Measurements from ENCODE around the gene GYG1.

The GYG1 gene

GRCh38 chr3:149016242-149016641, 24.9 kb downstream of the GYG1 start:
- Histone ChIP-seq H2AFZ (ENCODE audit: low read length) (no peak overlapping the region), H3K9me3 (ENCODE audit: low read length) (no peaks in the 10 kb centered on the region), H3K79me2 (ENCODE audit: insufficient read depth, low read length) (no peaks in the 10 kb centered on the region), H3K36me3 (ENCODE audit: insufficient read depth, low read length) (peaks cover 69% of the 10 kb centered on the region), H3F3A (ENCODE audit: insufficient read depth, low read length) (no peaks in the 10 kb centered on the region), H3K27me3 (ENCODE audit: insufficient read depth, low read length) (no peaks in the 10 kb centered on the region), H3K4me1 (ENCODE audit: insufficient read depth, low read length, severe bottlenecking) (no peaks in the 10 kb centered on the region), H3K27ac (ENCODE audit: low read depth, low read length, poor library complexity, severe bottlenecking) (no peak overlapping the region), H3K4me3 (ENCODE audit: low read depth, low read length, poor library complexity, severe bottlenecking) (no peak overlapping the region), H4K20me1 (ENCODE audit: insufficient read depth, low read length) (no peaks in the 10 kb centered on the region), H3K9me2 (ENCODE audit: low read depth, low read length) (no peaks in the 10 kb centered on the region), H3K9ac (ENCODE audit: low read length) (no peak overlapping the region), H3K4me2 (ENCODE audit: low read length) (no peak overlapping the region)
- TF ChIP-seq EZH2 (IDR thresholded peaks at IDR 0.05; ENCODE audit: borderline replicate concordance, low read length) = no peak
- TF ChIP-seq CTCF (IDR thresholded peaks at IDR 0.05; ENCODE audit: low read length) = no peak

- Histone ChIP-seq H3K79me2 (ENCODE audit: insufficient read depth, low read length) (no peaks in the 10 kb centered on the region), H2AFZ (ENCODE audit: low read length) (no peak overlapping the region), H3F3A (ENCODE audit: insufficient read depth, low read length) (no peaks in the 10 kb centered on the region), H3K4me3 (ENCODE audit: low read depth, low read length, poor library complexity, severe bottlenecking) (no peak overlapping the region), H3K9me3 (ENCODE audit: low read length) (no peaks in the 10 kb centered on the region), H4K20me1 (ENCODE audit: insufficient read depth, low read length) (no peaks in the 10 kb centered on the region), H3K27me3 (ENCODE audit: insufficient read depth, low read length) (no peaks in the 10 kb centered on the region), H3K4me2 (ENCODE audit: low read length) (no peak overlapping the region), H3K36me3 (ENCODE audit: insufficient read depth, low read length) (peaks cover 69% of the 10 kb centered on the region), H3K9me2 (ENCODE audit: low read depth, low read length) (no peaks in the 10 kb centered on the region), H3K4me1 (ENCODE audit: insufficient read depth, low read length, severe bottlenecking) (no peaks in the 10 kb centered on the region), H3K27ac (ENCODE audit: low read depth, low read length, poor library complexity, severe bottlenecking) (no peak overlapping the region), H3K9ac (ENCODE audit: low read length) (no peak overlapping the region)
- TF ChIP-seq CTCF (IDR thresholded peaks at IDR 0.05; ENCODE audit: low read length) (no peak), EZH2 (IDR thresholded peaks at IDR 0.05; ENCODE audit: borderline replicate concordance, low read length) (no peak)
Measured at GRCh38 chr3:149016669-149017541, 25.6 kb downstream of the GYG1 start.

- Histone ChIP-seq H3K79me2 (ENCODE audit: insufficient read depth, low read length) (no peaks in the 10 kb centered on the region), H2AFZ (ENCODE audit: low read length) (no peak overlapping the region), H3K36me3 (ENCODE audit: insufficient read depth, low read length) (peaks cover 66% of the 10 kb centered on the region), H3K4me3 (ENCODE audit: low read depth, low read length, poor library complexity, severe bottlenecking) (no peak overlapping the region), H3K9me3 (ENCODE audit: low read length) (no peaks in the 10 kb centered on the region), H3F3A (ENCODE audit: insufficient read depth, low read length) (no peaks in the 10 kb centered on the region), H3K9ac (ENCODE audit: low read length) (no peak overlapping the region), H3K9me2 (ENCODE audit: low read depth, low read length) (no peaks in the 10 kb centered on the region), H4K20me1 (ENCODE audit: insufficient read depth, low read length) (no peaks in the 10 kb centered on the region), H3K27me3 (ENCODE audit: insufficient read depth, low read length) (no peaks in the 10 kb centered on the region), H3K4me2 (ENCODE audit: low read length) (no peak overlapping the region), H3K27ac (ENCODE audit: low read depth, low read length, poor library complexity, severe bottlenecking) (no peak overlapping the region), H3K4me1 (ENCODE audit: insufficient read depth, low read length, severe bottlenecking) (no peaks in the 10 kb centered on the region)
- TF ChIP-seq CTCF (IDR thresholded peaks at IDR 0.05; ENCODE audit: low read length) (no peak), EZH2 (IDR thresholded peaks at IDR 0.05; ENCODE audit: borderline replicate concordance, low read length) (no peak)
Measured at GRCh38 chr3:149018247-149018646, 26.9 kb downstream of the GYG1 start.
